ENCODE measurements around the gene INSYN2B. TPM values are rescaled to one million over a fixed set of nuclear protein-coding genes. Genes with fewer than 3 reads are reported as not detected.

Gene INSYN2B
- total RNA-seq, 1 donor from 2014 or later = not detected

DNA sequence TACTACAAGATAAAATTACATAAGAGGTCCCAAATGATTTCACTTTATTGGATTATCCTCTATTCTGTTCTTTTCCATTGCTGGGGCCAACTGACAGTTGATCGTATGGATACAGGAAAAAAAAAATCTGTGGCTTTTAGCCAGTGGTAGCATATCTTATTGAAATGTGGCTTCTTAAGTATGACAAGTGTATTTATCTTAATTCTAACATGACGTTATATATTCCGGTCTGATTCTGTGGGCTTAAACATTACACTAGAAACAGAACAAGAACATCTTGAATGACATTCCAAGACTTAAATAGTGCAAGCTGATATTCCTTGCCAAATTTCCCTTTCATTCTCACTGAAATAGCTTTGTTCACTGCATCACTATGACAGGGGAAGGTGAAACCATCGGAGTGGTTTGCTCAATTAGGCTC lies 117.9 kb downstream of the INSYN2B start:
- Mint-ChIP-seq H3K4me1 (ENCODE audit: low read depth, unreplicated experiment) (peaks cover 3% of the 10 kb centered on the region), H3K27ac (ENCODE audit: unreplicated experiment) (no peak overlapping the region), H3K36me3 (ENCODE audit: unreplicated experiment) (peaks cover 9% of the 10 kb centered on the region), H3K9me3 (ENCODE audit: unreplicated experiment) (peaks cover 1% of the 10 kb centered on the region), H3K27me3 (ENCODE audit: unreplicated experiment) (peaks cover 3% of the 10 kb centered on the region), H3K4me3 (ENCODE audit: unreplicated experiment) (no peak overlapping the region)
- DNase-seq = no peak
- TF ChIP-seq, protein P1, sequence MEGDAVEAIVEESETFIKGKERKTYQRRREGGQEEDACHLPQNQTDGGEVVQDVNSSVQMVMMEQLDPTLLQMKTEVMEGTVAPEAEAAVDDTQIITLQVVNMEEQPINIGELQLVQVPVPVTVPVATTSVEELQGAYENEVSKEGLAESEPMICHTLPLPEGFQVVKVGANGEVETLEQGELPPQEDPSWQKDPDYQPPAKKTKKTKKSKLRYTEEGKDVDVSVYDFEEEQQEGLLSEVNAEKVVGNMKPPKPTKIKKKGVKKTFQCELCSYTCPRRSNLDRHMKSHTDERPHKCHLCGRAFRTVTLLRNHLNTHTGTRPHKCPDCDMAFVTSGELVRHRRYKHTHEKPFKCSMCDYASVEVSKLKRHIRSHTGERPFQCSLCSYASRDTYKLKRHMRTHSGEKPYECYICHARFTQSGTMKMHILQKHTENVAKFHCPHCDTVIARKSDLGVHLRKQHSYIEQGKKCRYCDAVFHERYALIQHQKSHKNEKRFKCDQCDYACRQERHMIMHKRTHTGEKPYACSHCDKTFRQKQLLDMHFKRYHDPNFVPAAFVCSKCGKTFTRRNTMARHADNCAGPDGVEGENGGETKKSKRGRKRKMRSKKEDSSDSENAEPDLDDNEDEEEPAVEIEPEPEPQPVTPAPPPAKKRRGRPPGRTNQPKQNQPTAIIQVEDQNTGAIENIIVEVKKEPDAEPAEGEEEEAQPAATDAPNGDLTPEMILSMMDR (IDR thresholded peaks at IDR 0.05; ENCODE audit: partially characterized antibody, unreplicated experiment) = no peak

DNA sequence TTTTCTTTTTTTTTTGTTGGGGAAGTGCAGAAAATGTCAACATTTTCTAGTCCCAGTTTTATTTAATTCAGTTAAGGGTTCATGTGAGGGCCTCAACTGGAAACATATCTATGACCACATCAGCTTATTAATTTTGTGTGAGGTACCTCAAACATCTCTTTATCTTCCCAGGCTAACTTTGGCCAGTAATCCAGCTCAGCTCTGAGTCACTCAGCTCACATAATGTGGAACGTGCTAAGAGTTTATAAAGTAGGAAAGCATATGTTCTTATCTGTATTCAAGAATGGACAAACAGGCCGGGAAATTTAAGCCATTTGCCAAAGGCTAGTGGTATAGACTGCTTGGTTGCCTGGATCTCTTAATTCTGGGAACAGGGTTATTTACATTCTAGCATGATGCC lies 118.4 kb downstream of the INSYN2B start:
- Mint-ChIP-seq H3K4me1 (ENCODE audit: low read depth, unreplicated experiment) (peaks cover 3% of the 10 kb centered on the region), H3K4me3 (ENCODE audit: unreplicated experiment) (no peak overlapping the region), H3K27me3 (ENCODE audit: unreplicated experiment) (peaks cover 3% of the 10 kb centered on the region), H3K27ac (ENCODE audit: unreplicated experiment) (no peak overlapping the region), H3K9me3 (ENCODE audit: unreplicated experiment) (peaks cover 1% of the 10 kb centered on the region), H3K36me3 (ENCODE audit: unreplicated experiment) (peaks cover 9% of the 10 kb centered on the region)
- DNase-seq = no peak
- TF ChIP-seq, protein P1 (IDR thresholded peaks at IDR 0.05; ENCODE audit: partially characterized antibody, unreplicated experiment) = no peak

DNA sequence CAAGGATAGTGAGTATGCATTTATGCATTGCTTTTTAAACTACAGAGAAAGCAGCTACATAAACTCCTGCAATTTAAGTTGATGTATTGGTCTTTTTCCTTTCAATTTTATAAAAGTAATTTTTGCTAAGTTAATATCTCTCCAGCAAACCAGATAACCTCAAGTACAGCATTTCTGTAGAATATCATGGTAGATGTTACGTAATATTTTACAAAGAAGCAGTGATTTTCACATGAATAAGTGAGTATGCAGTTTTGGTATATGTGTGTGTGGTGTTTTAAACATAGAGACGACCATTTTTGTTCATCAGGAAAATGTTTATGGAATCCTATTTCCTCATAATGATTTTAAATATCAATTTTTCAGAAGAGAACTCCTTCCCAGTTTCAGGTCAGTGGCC lies 118.9 kb downstream of the INSYN2B start:
- Mint-ChIP-seq H3K4me1 (ENCODE audit: low read depth, unreplicated experiment) (peaks cover 3% of the 10 kb centered on the region), H3K36me3 (ENCODE audit: unreplicated experiment) (peaks cover 9% of the 10 kb centered on the region), H3K27ac (ENCODE audit: unreplicated experiment) (no peak overlapping the region), H3K4me3 (ENCODE audit: unreplicated experiment) (no peak overlapping the region), H3K9me3 (ENCODE audit: unreplicated experiment) (peaks cover 1% of the 10 kb centered on the region), H3K27me3 (ENCODE audit: unreplicated experiment) (peaks cover 3% of the 10 kb centered on the region)
- TF ChIP-seq, protein P1 (IDR thresholded peaks at IDR 0.05; ENCODE audit: partially characterized antibody, unreplicated experiment) = no peak
- no peak for DNase-seq

DNA sequence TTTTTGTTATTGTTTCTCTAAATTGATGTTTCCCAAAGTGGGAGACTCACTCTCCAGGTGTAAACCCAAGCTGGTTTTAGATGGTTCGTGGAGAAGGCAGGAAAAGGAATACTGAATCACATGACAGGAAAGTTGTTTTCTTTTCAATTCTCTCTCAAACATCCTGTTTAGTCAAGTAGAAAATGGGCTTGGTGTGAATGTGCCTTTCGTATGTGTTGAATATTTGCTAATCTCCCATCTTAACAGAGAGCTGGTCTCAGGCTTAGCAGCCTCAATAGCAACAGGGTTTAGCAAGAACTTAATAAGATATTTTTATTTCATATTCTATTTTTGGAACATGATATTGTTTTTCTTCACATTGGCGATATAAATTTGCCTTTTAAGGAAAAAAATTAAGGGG lies 119.7 kb downstream of the INSYN2B start:
- H3K9me3 Mint-ChIP-seq (ENCODE audit: unreplicated experiment) = peaks cover 1% of the 10 kb centered on the region

DNA sequence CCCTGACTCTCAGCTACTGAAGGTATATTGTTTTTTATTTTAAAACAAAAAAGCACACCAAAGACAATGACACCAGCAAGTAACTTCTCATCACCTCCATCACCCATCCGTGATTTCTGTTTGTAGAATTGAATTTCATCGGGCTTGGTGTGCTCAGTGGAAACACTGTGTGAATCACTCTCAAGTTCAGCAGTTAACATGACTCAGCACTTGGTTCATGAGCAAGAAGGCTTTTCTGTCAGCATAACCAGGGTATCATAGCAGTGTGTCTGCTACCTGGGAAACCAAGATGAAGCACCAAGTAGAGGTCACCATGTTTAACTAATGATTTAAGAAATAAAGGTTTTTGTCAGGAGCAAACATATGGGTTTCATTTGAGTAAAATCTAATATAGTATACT lies 123.7 kb downstream of the INSYN2B start:
- H3K27ac Mint-ChIP-seq (ENCODE audit: unreplicated experiment) = no peak overlapping the region
- H3K4me3 Mint-ChIP-seq (ENCODE audit: unreplicated experiment) = no peak overlapping the region
- TF ChIP-seq, protein P1 (IDR thresholded peaks at IDR 0.05; ENCODE audit: partially characterized antibody, unreplicated experiment) = no peak
- H3K9me3 Mint-ChIP-seq (ENCODE audit: unreplicated experiment) = peaks cover 2% of the 10 kb centered on the region
- peaks cover 7% of the 10 kb centered on the region for H3K36me3 Mint-ChIP-seq (ENCODE audit: unreplicated experiment)
- H3K4me1 Mint-ChIP-seq (ENCODE audit: low read depth, unreplicated experiment) = no peaks in the 10 kb centered on the region
- H3K27me3 Mint-ChIP-seq (ENCODE audit: unreplicated experiment) = no peaks in the 10 kb centered on the region
- DNase-seq = no peak

More for the DNA sequence above, 119.7 kb downstream of the INSYN2B start:
- no peak for DNase-seq
- Mint-ChIP-seq H3K36me3 (ENCODE audit: unreplicated experiment) (peaks cover 9% of the 10 kb centered on the region), H3K4me1 (ENCODE audit: low read depth, unreplicated experiment) (no peaks in the 10 kb centered on the region), H3K27ac (ENCODE audit: unreplicated experiment) (no peak overlapping the region), H3K4me3 (ENCODE audit: unreplicated experiment) (no peak overlapping the region), H3K27me3 (ENCODE audit: unreplicated experiment) (no peaks in the 10 kb centered on the region)
- TF ChIP-seq, protein P1 (IDR thresholded peaks at IDR 0.05; ENCODE audit: partially characterized antibody, unreplicated experiment) = no peak

Measured in glutamatergic neuron (in vitro differentiated cells).